ENCODE results near the gene GLRX.

GLRX gene

GRCh38 chr5:95822043-95822541 is 434 bp downstream of the GLRX start:
- H3K4me3 ChIP-seq (ENCODE audit: low read depth, low read length): peak overlapping the region; percentile 76
- no peak for DNase-seq (ENCODE audit: low read depth)
- no peak for TF ChIP-seq CTCF (IDR thresholded peaks at IDR 0.05; ENCODE audit: control insufficient read depth, extremely low read depth, insufficient read depth)

GRCh38 chr5:95821110-95822021 is 1.2 kb downstream of the GLRX start:
- peak overlapping the region; percentile 76 for H3K4me3 ChIP-seq (ENCODE audit: low read depth, low read length)
- no peak for TF ChIP-seq CTCF (IDR thresholded peaks at IDR 0.05; ENCODE audit: control insufficient read depth, extremely low read depth, insufficient read depth)
- DNase-seq (ENCODE audit: low read depth): no peak

- TF ChIP-seq CTCF (IDR thresholded peaks at IDR 0.05; ENCODE audit: control insufficient read depth, extremely low read depth, insufficient read depth): no peak
- H3K4me3 ChIP-seq (ENCODE audit: low read depth, low read length): no peak overlapping the region
- DNase-seq (ENCODE audit: low read depth): no peak
Observed at GRCh38 chr5:95818181-95819147, 4.1 kb downstream of the GLRX start.

- DNase-seq (ENCODE audit: low read depth): no peak
- no peak overlapping the region for H3K4me3 ChIP-seq (ENCODE audit: low read depth, low read length)
- TF ChIP-seq CTCF (IDR thresholded peaks at IDR 0.05; ENCODE audit: control insufficient read depth, extremely low read depth, insufficient read depth): no peak
Observed at GRCh38 chr5:95817430-95817829, 5.1 kb downstream of the GLRX start.

- TF ChIP-seq CTCF (IDR thresholded peaks at IDR 0.05; ENCODE audit: control insufficient read depth, extremely low read depth, insufficient read depth): no peak
- H3K4me3 ChIP-seq (ENCODE audit: low read depth, low read length): no peak overlapping the region
- DNase-seq (ENCODE audit: low read depth): no peak
Observed at GRCh38 chr5:95816776-95817175, 5.8 kb downstream of the GLRX start.

GRCh38 chr5:95816341-95816740 is 6.2 kb downstream of the GLRX start:
- H3K4me3 ChIP-seq (ENCODE audit: low read depth, low read length): no peak overlapping the region
- TF ChIP-seq CTCF (IDR thresholded peaks at IDR 0.05; ENCODE audit: control insufficient read depth, extremely low read depth, insufficient read depth): no peak
- DNase-seq (ENCODE audit: low read depth): no peak

Data from LNCaP clone FGC (cell line).